NCI-H1105 treated with DMSO at 0.1 percent for 48 hours (cell line): ENCODE results near the gene EPB41L1.

Experiments used
- DNase-seq: peaks from one replicate; lab custom pipeline; 2025; lab: John Stamatoyannopoulos, UW

The EPB41L1 gene

GRCh38 chr20:36225666-36226065, 71.1 kb downstream of the EPB41L1 start:
- DNase-seq: no peak

GRCh38 chr20:36228770-36229169, 74.2 kb downstream of the EPB41L1 start:
- no peak for DNase-seq

- DNase-seq: no peak
Observed at GRCh38 chr20:36230019-36230418, 75.5 kb downstream of the EPB41L1 start.

- DNase-seq: no peak
Observed at GRCh38 chr20:36231331-36231730, 76.8 kb downstream of the EPB41L1 start.

- no peak for DNase-seq
Observed at GRCh38 chr20:36234771-36235320, 80.3 kb downstream of the EPB41L1 start.

- DNase-seq: peak; percentile 69
Observed at GRCh38 chr20:36235892-36236785, 81.6 kb downstream of the EPB41L1 start, which contains the start of gene AAR2. AAR2 (plus strand) TSS chr20:36236478; CDS start chr20:36239869, 3,391 bp downstream.

- no peak for DNase-seq
Observed at GRCh38 chr20:36236786-36237121, 82.2 kb downstream of the EPB41L1 start.

- no peak for DNase-seq
Observed at GRCh38 chr20:36237477-36237876, 82.9 kb downstream of the EPB41L1 start.

- DNase-seq: no peak
Observed at GRCh38 chr20:36238153-36238552, 83.6 kb downstream of the EPB41L1 start.

- no peak for DNase-seq
Observed at GRCh38 chr20:36238760-36239159, 84.2 kb downstream of the EPB41L1 start.

GRCh38 chr20:36240076-36240475, 85.5 kb downstream of the EPB41L1 start:
- DNase-seq: no peak

- DNase-seq: no peak
Observed at GRCh38 chr20:36241678-36242077, 87.1 kb downstream of the EPB41L1 start.

- DNase-seq: no peak
Observed at GRCh38 chr20:36243726-36244125, 89.2 kb downstream of the EPB41L1 start.

GRCh38 chr20:36246401-36246800, 91.9 kb downstream of the EPB41L1 start:
- DNase-seq: peak; percentile 17

GRCh38 chr20:36248836-36249235, 94.3 kb downstream of the EPB41L1 start:
- no peak for DNase-seq

- no peak for DNase-seq
Observed at GRCh38 chr20:36249450-36249849, 94.9 kb downstream of the EPB41L1 start.

- no peak for DNase-seq
Observed at GRCh38 chr20:36251426-36251825, 96.9 kb downstream of the EPB41L1 start.

GRCh38 chr20:36252511-36252910, 98.0 kb downstream of the EPB41L1 start:
- DNase-seq: no peak

- DNase-seq: no peak
Observed at GRCh38 chr20:36253036-36253435, 98.5 kb downstream of the EPB41L1 start.

GRCh38 chr20:36254076-36254475, 99.5 kb downstream of the EPB41L1 start:
- no peak for DNase-seq

- no peak for DNase-seq
Observed at GRCh38 chr20:36255445-36255844, 100.9 kb downstream of the EPB41L1 start.

GRCh38 chr20:36259177-36260061, 104.9 kb downstream of the EPB41L1 start:
- no peak for DNase-seq

- no peak for DNase-seq
Observed at GRCh38 chr20:36260316-36260715, 105.8 kb downstream of the EPB41L1 start.
